Endodermal cell (in vitro differentiated cells): ENCODE measurements around the gene SUGCT. TPM values are rescaled to one million over a fixed set of nuclear protein-coding genes. Genes with fewer than 3 reads are reported as not detected.

Source experiments
- DNase-seq: peaks from one replicate; pipeline ENCODE4 v3.0.0-alpha.2; 2017
- H3K27ac ChIP-seq: 2 replicates; pipeline ENCODE4 v1.5.1; 2013; ENCODE audit warnings: mild to moderate bottlenecking, low read depth, low read length, moderate library complexity
- H3K27me3 ChIP-seq: 2 replicates; pipeline ENCODE4 v1.6.1; 2013; ENCODE audit warnings: mild to moderate bottlenecking, low read length, moderate library complexity; ENCODE audit not compliant: insufficient read depth, control insufficient read depth, poor library complexity, severe bottlenecking
- H3K36me3 ChIP-seq: 2 replicates; pipeline ENCODE4 v1.7.0; 2013; ENCODE audit warnings: mild to moderate bottlenecking, low read length, moderate library complexity; ENCODE audit not compliant: control insufficient read depth, insufficient read depth
- H3K4me1 ChIP-seq: one replicate; pipeline ENCODE4 v1.7.0; 2013; ENCODE audit warnings: low read length; ENCODE audit not compliant: control insufficient read depth, insufficient read depth
- H3K4me3 ChIP-seq: 2 replicates; pipeline ENCODE4 v1.5.1; 2013; ENCODE audit warnings: mild to moderate bottlenecking, low read length, moderate library complexity
- H3K9ac ChIP-seq: 2 replicates; pipeline ENCODE4 v1.6.1; 2013; ENCODE audit warnings: mild to moderate bottlenecking, low read length, moderate library complexity; ENCODE audit not compliant: poor library complexity, severe bottlenecking; ENCODE audit errors: extremely low read depth
- H3K9me3 ChIP-seq: 2 replicates; pipeline ENCODE4 v1.6.1; 2013; ENCODE audit warnings: mild to moderate bottlenecking, low read length, moderate library complexity; ENCODE audit not compliant: control insufficient read depth
- H3K27ac Mint-ChIP-seq: 2 replicates; pipeline ENCODE4 v1.8.0; 2020; ENCODE audit warnings: mixed read lengths
- H3K27me3 Mint-ChIP-seq: 2 replicates; pipeline ENCODE4 v1.8.0; 2021; ENCODE audit warnings: mild to moderate bottlenecking, mixed read lengths; ENCODE audit not compliant: insufficient read depth
- H3K36me3 Mint-ChIP-seq: 2 replicates; pipeline ENCODE4 v1.8.0; 2020; ENCODE audit warnings: low read depth, mixed read lengths
- H3K4me1 Mint-ChIP-seq: 2 replicates; pipeline ENCODE4 v1.8.0; 2020; ENCODE audit warnings: mixed read lengths
- H3K4me3 Mint-ChIP-seq: 2 replicates; pipeline ENCODE4 v1.8.0; 2020; ENCODE audit warnings: mild to moderate bottlenecking, moderate library complexity, mixed read lengths
- H3K9me3 Mint-ChIP-seq: 2 replicates; pipeline ENCODE4 v1.8.0; 2020; ENCODE audit warnings: mild to moderate bottlenecking, mixed read lengths
- CTCF ChIP-seq: fragments of 200-600 bp; sonication (generic); conservative IDR thresholded peaks from 2 replicates; pipeline ENCODE4 v1.5.0; 2021; ENCODE audit warnings: antibody characterized with exemption, mild to moderate bottlenecking
- WGBS, 2 experiments: methylation state at CpG; one replicate each; pipeline versions ENCODE4 v1.1.5 to v1.1.7; 2013; ENCODE audit warnings: missing lambda C conversion rate in 2 of 2, mixed read lengths in 1 of 2; ENCODE audit not compliant: insufficient coverage in 1 of 2, insufficient read length in 1 of 2; 5-methylcytosine and 5-hydroxymethylcytosine counted together
- total RNA-seq, 2 donors: library from RNA; stranded (reverse); fragmentation: NEBNext Ultra II Directional in 1 of 2; extraction: Animal tissue kit (Norgen Biotek cat#: 25700) in 1 of 2; gene quantifications; 2 replicates in 1 of 2; 3 replicates in 1 of 2; pipeline ENCODE4 v1.2.1, GENCODE V29; 2021

Gene SUGCT
- total RNA-seq, 2 donors from 2014 or later, result 3.6 to 3.9 TPM

GRCh38 chr7:40507166-40507565 lies 372.4 kb downstream of the SUGCT start:
- 76 to 93% methylated on average over 3 to 6 of the region's 6 CpGs for WGBS, 2 experiments
- Mint-ChIP-seq H3K4me3 (no peak overlapping the region), H3K4me1 (no peaks in the 10 kb centered on the region), H3K9me3 (no peaks in the 10 kb centered on the region), H3K27me3 (no peaks in the 10 kb centered on the region), H3K27ac (no peak overlapping the region), H3K36me3 (no peaks in the 10 kb centered on the region)
- Histone ChIP-seq H3K4me1 (no peaks in the 10 kb centered on the region), H3K36me3 (no peaks in the 10 kb centered on the region), H3K9ac (no peak overlapping the region), H3K27ac (no peak overlapping the region), H3K9me3 (no peaks in the 10 kb centered on the region), H3K4me3 (no peak overlapping the region), H3K27me3 (no peaks in the 10 kb centered on the region)
- TF ChIP-seq CTCF, result peak; percentile 71
- no peak for DNase-seq

GRCh38 chr7:40509287-40509996 lies 374.6 kb downstream of the SUGCT start:
- Histone ChIP-seq H3K9me3 (no peaks in the 10 kb centered on the region), H3K4me1 (no peaks in the 10 kb centered on the region), H3K9ac (no peak overlapping the region), H3K36me3 (no peaks in the 10 kb centered on the region), H3K27me3 (no peaks in the 10 kb centered on the region), H3K27ac (no peak overlapping the region), H3K4me3 (no peak overlapping the region)
- no peaks in the 10 kb centered on the region for H3K4me1 Mint-ChIP-seq
- no peak overlapping the region for H3K27ac Mint-ChIP-seq
- H3K36me3 Mint-ChIP-seq, result no peaks in the 10 kb centered on the region
- WGBS, 2 experiments, result 50 to 87% methylated on average over 1 to 4 of the region's 4 CpGs
- no peaks in the 10 kb centered on the region for H3K27me3 Mint-ChIP-seq
- no peak for DNase-seq
- no peak for TF ChIP-seq CTCF
- H3K4me3 Mint-ChIP-seq, result no peak overlapping the region
- no peaks in the 10 kb centered on the region for H3K9me3 Mint-ChIP-seq

GRCh38 chr7:40516376-40516775 lies 381.6 kb downstream of the SUGCT start:
- Histone ChIP-seq H3K27me3 (no peaks in the 10 kb centered on the region), H3K4me3 (no peak overlapping the region), H3K4me1 (no peaks in the 10 kb centered on the region), H3K36me3 (no peaks in the 10 kb centered on the region), H3K27ac (no peak overlapping the region), H3K9ac (no peak overlapping the region), H3K9me3 (no peaks in the 10 kb centered on the region)
- Mint-ChIP-seq H3K27me3 (no peaks in the 10 kb centered on the region), H3K4me3 (no peak overlapping the region), H3K27ac (no peak overlapping the region), H3K9me3 (no peaks in the 10 kb centered on the region), H3K36me3 (no peaks in the 10 kb centered on the region), H3K4me1 (no peaks in the 10 kb centered on the region)
- 92% methylated on average over 1 of the region's 1 CpG; no CpG with 5 or more reads in 1 of the 2 experiments for WGBS, 2 experiments
- TF ChIP-seq CTCF, result no peak
- no peak for DNase-seq
